Fibroblast of lung (primary cell): ENCODE data around the gene TRAF3.

ENCODE experiments used
- EZH2 ChIP-seq: IDR thresholded peaks from 2 replicates; pipeline ENCODE4 v1.5.1; 2012; ENCODE audit warnings: low read length, control low read depth, mild to moderate bottlenecking; ENCODE audit errors: missing control alignments
- TF ChIP-seq, protein P1 (sequence below), 2 donors: IDR thresholded peaks in 1 of 2; conservative IDR thresholded peaks in 1 of 2; 1 replicate in 1 of 2; 2 replicates in 1 of 2; pipeline ENCODE4 v1.5.1; 2011 to 2012; ENCODE audit warnings: low read length in 2 of 2, control low read depth in 1 of 2, inconsistent platforms in 1 of 2, low read depth in 1 of 2, mild to moderate bottlenecking in 1 of 2

- no peak for TF ChIP-seq EZH2
- TF ChIP-seq, protein P1, sequence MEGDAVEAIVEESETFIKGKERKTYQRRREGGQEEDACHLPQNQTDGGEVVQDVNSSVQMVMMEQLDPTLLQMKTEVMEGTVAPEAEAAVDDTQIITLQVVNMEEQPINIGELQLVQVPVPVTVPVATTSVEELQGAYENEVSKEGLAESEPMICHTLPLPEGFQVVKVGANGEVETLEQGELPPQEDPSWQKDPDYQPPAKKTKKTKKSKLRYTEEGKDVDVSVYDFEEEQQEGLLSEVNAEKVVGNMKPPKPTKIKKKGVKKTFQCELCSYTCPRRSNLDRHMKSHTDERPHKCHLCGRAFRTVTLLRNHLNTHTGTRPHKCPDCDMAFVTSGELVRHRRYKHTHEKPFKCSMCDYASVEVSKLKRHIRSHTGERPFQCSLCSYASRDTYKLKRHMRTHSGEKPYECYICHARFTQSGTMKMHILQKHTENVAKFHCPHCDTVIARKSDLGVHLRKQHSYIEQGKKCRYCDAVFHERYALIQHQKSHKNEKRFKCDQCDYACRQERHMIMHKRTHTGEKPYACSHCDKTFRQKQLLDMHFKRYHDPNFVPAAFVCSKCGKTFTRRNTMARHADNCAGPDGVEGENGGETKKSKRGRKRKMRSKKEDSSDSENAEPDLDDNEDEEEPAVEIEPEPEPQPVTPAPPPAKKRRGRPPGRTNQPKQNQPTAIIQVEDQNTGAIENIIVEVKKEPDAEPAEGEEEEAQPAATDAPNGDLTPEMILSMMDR (conservative IDR thresholded peaks at IDR 0.05 in 1 of 2, IDR thresholded peaks at IDR 0.05 in 1 of 2; ENCODE audit: low read depth in 1 of 2, low read length in 2 of 2) = no peak
Observed at GRCh38 chr14:102809870-102810269, 32.6 kb downstream of the TRAF3 start.
